GM12873 (cell line): Measurements from ENCODE around the gene CLCN3.

Source experiments
- CTCF ChIP-seq: IDR thresholded peaks from 2 replicates; pipeline ENCODE4 v1.5.1; 2012; ENCODE audit warnings: low read depth, mild to moderate bottlenecking, moderate library complexity, low read length, control low read depth; ENCODE audit not compliant: insufficient read depth; ENCODE audit errors: missing control alignments

The CLCN3 gene

GRCh38 chr4:169724260-169724659, 103.9 kb downstream of the CLCN3 start:
- no peak for TF ChIP-seq CTCF

GRCh38 chr4:169727616-169728015, 107.2 kb downstream of the CLCN3 start:
- TF ChIP-seq CTCF = no peak

GRCh38 chr4:169730564-169730963, 110.2 kb downstream of the CLCN3 start:
- no peak for TF ChIP-seq CTCF

GRCh38 chr4:169741569-169741968, 121.2 kb downstream of the CLCN3 start:
- TF ChIP-seq CTCF = no peak

- TF ChIP-seq CTCF = no peak
Measured at GRCh38 chr4:169744601-169745000, 124.2 kb downstream of the CLCN3 start.

GRCh38 chr4:169745291-169745690, 124.9 kb downstream of the CLCN3 start:
- TF ChIP-seq CTCF = no peak

- TF ChIP-seq CTCF = no peak
Measured at GRCh38 chr4:169756971-169757574, 136.7 kb downstream of the CLCN3 start.

GRCh38 chr4:169757575-169758184, 137.3 kb downstream of the CLCN3 start, which contains the start of gene HPF1:
Gene HPF1, minus strand, starts transcription at chr4:169757944. Its CDS starts 67 bp downstream, at chr4:169757877.
- no peak for TF ChIP-seq CTCF
